Measurements from ENCODE around the gene GPRIN3.

DNA sequence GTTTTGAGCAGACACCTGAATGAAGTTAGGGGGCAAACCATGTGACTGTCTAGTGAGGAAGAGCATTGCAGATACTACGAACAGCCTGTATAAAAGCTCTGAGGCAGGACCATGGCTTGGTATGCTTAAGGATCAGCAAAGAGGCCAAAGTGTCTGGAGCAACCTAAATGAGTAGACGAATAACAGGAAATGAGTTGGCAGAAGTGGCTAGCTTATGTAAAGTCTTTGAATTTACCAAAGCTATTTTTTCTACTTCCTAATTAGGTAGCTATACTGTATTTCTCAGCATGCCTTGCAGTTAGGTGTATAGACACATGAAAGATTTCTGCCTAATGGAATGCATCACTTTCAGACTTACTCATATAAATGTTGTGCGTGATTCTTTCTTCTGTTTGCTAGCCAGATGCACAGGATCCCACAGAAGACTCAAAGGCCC, 9.3 kb upstream of the GPRIN3 start:
- TF ChIP-seq CREB1 (IDR thresholded peaks at IDR 0.05; ENCODE audit: low read depth): no peak
- TF ChIP-seq RAD21 (IDR thresholded peaks at IDR 0.05; ENCODE audit: low read depth): no peak
- TF ChIP-seq, protein P1, sequence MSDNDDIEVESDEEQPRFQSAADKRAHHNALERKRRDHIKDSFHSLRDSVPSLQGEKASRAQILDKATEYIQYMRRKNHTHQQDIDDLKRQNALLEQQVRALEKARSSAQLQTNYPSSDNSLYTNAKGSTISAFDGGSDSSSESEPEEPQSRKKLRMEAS (IDR thresholded peaks at IDR 0.05): no peak
- no peak for TF ChIP-seq EP300 (IDR thresholded peaks at IDR 0.05; ENCODE audit: borderline replicate concordance)
- TF ChIP-seq REST (IDR thresholded peaks at IDR 0.05; ENCODE audit: low read depth): no peak
- TF ChIP-seq EGR1 (IDR thresholded peaks at IDR 0.05): no peak

All from Ishikawa (cell line).